22Rv1 (cell line): Measurements from ENCODE around the gene CLCF1.

ENCODE experiments used
- ZFX ChIP-seq: fragments of 450-650 bp; IDR thresholded peaks from 2 replicates; pipeline ENCODE4 v1.6.1; 2017; ENCODE audit warnings: antibody characterized with exemption, borderline replicate concordance
- TF ChIP-seq, protein P1 (sequence below): fragments of 450-650 bp; IDR thresholded peaks from 2 replicates; pipeline ENCODE4 v1.5.1; 2017; ENCODE audit warnings: mild to moderate bottlenecking

DNA sequence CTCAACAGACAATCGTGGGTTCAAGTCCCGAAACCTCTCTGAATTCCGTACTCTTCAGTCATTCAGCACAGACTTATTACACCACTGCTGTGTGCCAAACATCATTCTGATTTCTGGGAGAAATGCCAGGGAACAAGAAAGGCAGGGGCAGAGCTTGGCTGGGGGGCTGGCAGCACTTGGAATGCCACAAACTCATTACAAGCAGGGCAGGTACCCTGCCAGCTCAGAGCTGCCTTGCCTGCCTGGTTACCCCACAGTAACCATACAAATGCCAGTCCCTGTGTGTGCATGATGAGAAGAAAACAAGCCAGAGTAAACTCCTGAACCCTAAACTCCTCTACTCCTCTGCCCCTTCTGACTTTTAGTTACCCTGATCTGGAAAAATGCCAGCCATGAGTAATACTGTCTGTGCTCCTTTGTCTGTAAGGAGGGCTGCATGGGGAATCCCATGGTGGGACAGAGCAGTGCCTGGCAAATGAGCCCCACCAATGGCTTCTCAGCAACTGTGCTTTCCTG lies 11.5 kb upstream of the CLCF1 start:
- TF ChIP-seq, protein P1, sequence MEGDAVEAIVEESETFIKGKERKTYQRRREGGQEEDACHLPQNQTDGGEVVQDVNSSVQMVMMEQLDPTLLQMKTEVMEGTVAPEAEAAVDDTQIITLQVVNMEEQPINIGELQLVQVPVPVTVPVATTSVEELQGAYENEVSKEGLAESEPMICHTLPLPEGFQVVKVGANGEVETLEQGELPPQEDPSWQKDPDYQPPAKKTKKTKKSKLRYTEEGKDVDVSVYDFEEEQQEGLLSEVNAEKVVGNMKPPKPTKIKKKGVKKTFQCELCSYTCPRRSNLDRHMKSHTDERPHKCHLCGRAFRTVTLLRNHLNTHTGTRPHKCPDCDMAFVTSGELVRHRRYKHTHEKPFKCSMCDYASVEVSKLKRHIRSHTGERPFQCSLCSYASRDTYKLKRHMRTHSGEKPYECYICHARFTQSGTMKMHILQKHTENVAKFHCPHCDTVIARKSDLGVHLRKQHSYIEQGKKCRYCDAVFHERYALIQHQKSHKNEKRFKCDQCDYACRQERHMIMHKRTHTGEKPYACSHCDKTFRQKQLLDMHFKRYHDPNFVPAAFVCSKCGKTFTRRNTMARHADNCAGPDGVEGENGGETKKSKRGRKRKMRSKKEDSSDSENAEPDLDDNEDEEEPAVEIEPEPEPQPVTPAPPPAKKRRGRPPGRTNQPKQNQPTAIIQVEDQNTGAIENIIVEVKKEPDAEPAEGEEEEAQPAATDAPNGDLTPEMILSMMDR: no peak
- TF ChIP-seq ZFX: no peak
